Neural progenitor cell (in vitro differentiated cells): ENCODE data around the gene DYNLRB1.

Experiments used
- CTCF ChIP-seq: fragments of 200-600 bp; sonication (generic); IDR thresholded peaks from 2 replicates; pipeline ENCODE4 v1.5.1; 2017; ENCODE audit warnings: antibody characterized with exemption, mild to moderate bottlenecking
- EZH2 ChIP-seq: fragments of 200-600 bp; sonication (generic); IDR thresholded peaks from 2 replicates; pipeline ENCODE4 v1.6.1; 2017; ENCODE audit warnings: antibody characterized with exemption, mild to moderate bottlenecking, moderate library complexity

GRCh38 chr20:34579979-34580940, 64.0 kb downstream of the DYNLRB1 start:
- no peak for TF ChIP-seq CTCF
- no peak for TF ChIP-seq EZH2
